Stimulated activated CD4-positive, alpha-beta T cell treated with anti-CD3 and anti-CD28 coated beads, Interleukin-12 subunit alpha, Interleukin-12 subunit beta, amount 100 ng/mL, for 24 hours (primary cell): ENCODE data around the gene ATP2C2.
"Not testable (repeated sequence)": the region's sequence is repeated elsewhere in the genome, so short reads cannot be mapped to it uniquely, and the experiment has no call there.

Experiments used
- DNase-seq, 2 experiments: peaks; one replicate each; pipeline ENCODE4 v3.0.0-alpha.2; 2020; ENCODE audit warnings: low read depth in 2 of 2

ATP2C2 gene

GRCh38 chr16:84339766-84340165 lies 28.6 kb upstream of the ATP2C2 start:
- no peak for DNase-seq

GRCh38 chr16:84340325-84341040 lies 27.9 kb upstream of the ATP2C2 start:
- no peak for DNase-seq

- DNase-seq: no peak
These were observed 26.6 kb upstream of the ATP2C2 start for GRCh38 chr16:84341528-84342295.

DNA sequence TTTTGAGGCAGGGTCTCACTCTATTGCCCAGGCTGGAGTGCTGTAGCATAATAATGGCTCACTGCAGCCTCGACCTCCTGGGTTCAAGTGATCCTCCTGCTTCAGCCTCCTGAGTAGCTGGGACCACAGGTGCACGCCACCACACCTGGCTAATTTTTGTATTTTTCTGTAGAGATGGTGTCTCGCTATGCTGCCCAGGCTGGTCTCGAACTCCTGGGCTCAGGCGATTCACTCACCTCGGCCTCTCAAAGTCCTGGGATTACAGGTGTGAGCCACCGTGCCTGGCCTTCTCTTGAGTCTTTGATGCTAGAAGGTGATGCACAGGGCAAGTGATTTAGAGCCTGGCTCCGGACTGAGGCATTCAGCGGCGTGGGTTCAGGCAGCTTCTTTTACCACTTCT lies 24.5 kb upstream of the ATP2C2 start:
- DNase-seq: not testable (repeated sequence)

GRCh38 chr16:84344781-84345180 lies 23.6 kb upstream of the ATP2C2 start:
- DNase-seq: no peak

GRCh38 chr16:84347161-84347560 lies 21.2 kb upstream of the ATP2C2 start:
- no peak for DNase-seq

DNA sequence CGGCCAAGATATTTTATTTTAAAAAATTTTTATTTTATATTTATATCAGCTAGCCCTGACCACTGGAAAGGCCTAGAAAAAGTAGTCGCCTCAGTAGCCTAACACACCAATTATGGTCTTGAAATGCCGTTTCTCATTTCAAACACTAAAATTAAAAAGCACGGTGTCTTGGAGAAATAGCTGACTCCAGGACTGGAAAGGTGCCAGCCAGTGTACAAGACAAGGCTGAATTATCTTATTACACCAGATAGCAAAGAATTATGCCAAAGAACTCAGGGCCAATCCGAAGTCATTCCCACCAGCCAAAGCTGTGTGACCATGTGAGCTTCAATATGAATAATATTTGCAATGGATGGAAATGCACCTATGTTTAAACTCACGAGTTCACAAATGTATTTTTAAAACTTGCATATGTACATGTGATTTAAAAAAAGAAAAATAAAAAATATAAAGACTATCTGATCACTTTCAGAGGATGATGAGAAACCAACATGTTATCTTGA lies 19.9 kb upstream of the ATP2C2 start:
- no peak for DNase-seq

DNA sequence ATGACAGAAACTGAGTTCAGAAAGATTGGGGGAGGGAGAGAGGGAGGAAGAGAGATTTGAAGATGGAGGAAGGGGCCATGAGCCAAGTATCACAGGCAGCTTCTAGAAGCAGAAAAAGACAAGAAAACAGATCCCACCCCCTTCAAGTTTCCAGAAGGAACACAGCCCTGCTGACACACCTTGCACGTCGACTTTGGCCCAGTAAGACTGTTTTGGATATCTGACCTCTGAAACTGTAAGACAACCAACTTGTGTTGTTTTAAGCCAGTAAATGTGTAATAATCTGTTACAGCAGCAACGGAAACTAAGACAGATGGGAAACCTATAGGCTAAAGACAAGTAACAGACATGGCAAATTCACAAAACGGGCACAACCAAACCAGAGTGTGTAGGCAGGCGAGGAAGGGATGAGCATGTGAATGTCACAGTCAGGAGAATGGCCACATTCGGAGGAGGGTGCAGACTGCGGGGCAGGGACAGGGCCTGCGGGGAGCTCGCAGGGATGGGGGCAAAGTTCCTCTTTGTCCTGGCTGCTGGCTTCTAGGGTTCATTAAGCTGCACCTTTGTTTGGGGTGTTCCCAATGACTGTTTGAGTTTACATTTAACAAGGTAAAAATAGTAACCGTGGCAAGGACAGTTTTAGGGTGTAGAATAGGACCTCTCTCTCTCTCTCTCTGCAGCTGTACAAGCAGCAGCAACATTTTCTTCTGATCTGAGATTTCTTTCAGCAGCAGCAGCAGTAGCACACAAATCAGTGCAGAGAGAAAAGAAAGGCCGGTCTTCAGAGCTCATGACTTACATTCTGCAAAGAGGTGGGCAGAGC lies 18.3 kb upstream of the ATP2C2 start:
- no peak for DNase-seq

GRCh38 chr16:84350685-84351400 lies 17.5 kb upstream of the ATP2C2 start:
- no peak for DNase-seq

DNA sequence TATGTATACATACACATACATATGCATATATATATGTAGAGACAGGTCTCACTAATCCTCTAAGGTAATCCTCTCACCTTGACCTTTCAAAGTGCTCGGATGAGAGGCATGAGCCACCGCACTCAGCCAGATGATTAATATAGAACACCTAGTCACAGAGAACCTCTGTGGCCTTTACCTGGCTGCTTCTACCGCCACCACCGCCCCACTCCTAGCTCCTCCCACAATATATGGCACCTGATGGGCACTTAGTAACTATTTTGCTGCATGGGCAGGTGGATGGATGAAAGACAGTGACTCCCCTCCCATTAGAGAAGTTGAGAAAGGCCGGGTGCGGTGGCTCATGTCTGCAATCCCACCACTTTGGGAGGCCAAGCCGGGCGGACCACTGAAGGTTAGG lies 16.7 kb upstream of the ATP2C2 start:
- no peak for DNase-seq

GRCh38 chr16:84354306-84354705 lies 14.0 kb upstream of the ATP2C2 start:
- DNase-seq: no peak

GRCh38 chr16:84355149-84355548 lies 13.2 kb upstream of the ATP2C2 start:
- DNase-seq: no peak

DNA sequence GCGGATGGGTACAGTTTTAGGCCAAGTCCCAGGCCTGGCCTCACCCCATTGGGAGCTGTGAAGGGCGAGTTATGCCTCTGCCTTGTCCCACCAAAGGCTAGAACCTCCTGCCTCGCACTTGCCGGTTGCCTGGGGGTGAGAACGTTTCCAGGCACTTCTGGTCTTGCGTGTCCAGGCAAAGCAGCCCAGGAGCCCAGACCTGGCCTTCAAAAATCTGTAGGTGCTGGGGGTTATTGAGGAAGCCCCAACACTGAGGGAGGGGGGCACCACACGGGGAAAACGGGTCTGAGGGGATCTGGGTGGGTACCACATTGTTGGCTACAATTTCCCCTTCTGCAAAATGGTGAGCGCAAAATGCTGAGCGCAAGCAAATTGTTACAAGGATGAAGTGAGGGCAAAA lies 12.2 kb upstream of the ATP2C2 start:
- DNase-seq: no peak

DNA sequence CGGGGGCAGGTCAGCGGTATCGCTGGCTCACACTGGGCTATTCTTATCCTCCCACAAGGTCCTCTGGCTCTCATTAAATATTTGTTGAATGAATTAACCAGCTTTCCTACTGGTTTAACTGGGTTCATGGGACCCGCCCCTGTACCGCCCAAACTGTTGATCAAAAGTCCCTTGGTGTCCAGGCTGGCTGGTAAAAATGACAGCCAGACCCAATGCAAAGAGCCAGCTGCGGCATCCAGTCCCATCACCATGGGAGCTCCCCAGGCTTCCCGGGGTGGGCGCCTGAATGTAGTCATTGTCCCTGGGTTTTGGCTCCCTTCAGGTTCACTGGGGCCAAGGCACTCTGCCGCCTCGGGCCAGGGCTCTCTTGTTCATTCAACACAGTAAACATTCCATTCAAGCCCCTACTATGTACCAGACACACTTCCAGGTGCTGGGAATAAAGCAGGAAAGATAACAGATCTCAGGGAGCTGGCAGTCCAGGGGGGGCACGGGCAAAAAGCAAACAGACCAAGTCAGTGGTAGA lies 11.7 kb upstream of the ATP2C2 start:
- no peak for DNase-seq

- no peak for DNase-seq
These were observed 11.1 kb upstream of the ATP2C2 start for GRCh38 chr16:84357191-84357651.

- no peak for DNase-seq
These were observed 9.6 kb upstream of the ATP2C2 start for GRCh38 chr16:84358601-84359295.

GRCh38 chr16:84359326-84359725 lies 9.0 kb upstream of the ATP2C2 start:
- DNase-seq: no peak

DNA sequence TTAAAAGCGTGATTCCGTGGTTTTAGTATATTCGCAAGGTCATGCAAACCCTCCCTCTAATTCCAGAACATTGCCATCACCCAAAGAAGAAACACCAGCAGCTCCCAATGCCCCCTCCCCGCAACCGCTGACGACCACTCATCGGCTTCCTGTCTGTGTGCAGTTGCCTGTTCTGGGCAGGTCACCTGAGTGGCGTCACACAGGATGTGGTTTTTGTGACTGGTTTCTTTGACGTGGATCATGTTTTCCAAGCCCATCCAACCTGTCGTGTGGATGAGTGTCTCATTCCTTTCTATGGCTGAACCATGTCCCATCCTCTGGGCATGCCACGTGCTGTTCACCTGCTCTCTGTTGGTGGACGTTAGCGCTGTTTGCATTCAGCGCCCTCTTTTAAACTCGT lies 8.2 kb upstream of the ATP2C2 start:
- peak in 1 of 2 experiments; percentile 29 for DNase-seq

DNA sequence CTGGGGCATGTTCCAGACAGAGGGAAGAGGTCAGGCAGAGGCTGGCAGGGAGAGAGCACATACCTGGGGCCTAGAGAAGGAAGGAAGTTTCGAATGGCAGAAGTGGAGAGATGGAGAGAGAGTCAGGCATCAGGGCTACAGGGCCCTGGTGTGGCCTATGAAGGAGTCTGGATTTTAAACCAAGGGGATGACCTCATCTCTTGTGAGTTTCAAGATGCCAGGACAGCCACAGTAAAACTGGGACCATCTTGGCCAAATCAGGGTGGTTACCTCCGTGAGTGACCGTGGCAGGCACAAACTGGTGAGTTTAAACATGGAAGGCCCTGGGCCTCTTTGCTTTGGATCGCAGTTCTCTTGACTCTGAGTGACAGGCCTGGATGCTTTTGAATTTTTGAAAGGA lies 7.6 kb upstream of the ATP2C2 start:
- DNase-seq: no peak

DNA sequence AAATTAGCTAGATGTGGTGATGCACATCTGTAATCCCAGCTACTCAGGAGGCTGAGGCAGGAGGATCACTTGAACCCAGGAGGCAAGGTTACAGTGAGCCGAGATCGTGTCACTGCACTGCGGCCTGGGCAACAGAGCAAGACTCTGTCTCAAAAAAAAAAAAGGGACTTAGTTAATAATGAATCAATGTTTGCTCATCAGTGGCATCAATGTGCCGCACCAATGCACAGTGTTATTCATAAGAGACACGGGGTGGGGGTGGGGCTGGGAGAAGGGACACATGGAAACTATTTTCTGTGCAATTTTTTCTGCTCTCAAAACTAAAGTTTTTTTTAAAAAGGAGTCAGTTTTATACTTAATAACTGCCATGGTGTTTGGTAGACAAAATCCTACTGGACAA lies 6.8 kb upstream of the ATP2C2 start:
- DNase-seq: no peak

GRCh38 chr16:84362471-84362941 lies 5.8 kb upstream of the ATP2C2 start:
- no peak for DNase-seq
